ENCODE measurements around the gene GREB1. TPM values are rescaled to one million over a fixed set of nuclear protein-coding genes. Genes with fewer than 3 reads are reported as not detected.

Gene GREB1
- total and polyA plus RNA-seq, 2 donors (not counting 1 experiment from before 2014, with no cell fraction given): 0.04 to 0.39 TPM

- intact Hi-C loops (cut with micrococcal nuclease): no loop called here
- H3K9me3 Mint-ChIP-seq (ENCODE audit: insufficient read depth): peaks cover 2% of the 10 kb centered on the region
- H2AFZ ChIP-seq (ENCODE audit: insufficient read depth, low read depth, low read length, poor library complexity, severe bottlenecking): no peak overlapping the region
- peaks cover 13% of the 10 kb centered on the region for H3K27me3 Mint-ChIP-seq
- no peak overlapping the region for H3K4me2 ChIP-seq (replicated peaks; ENCODE audit: low read depth, low read length, poor library complexity, severe bottlenecking)
- ChIA-PET POLR2A (no interaction called here), CTCF (no interaction called here)
- H4K20me1 ChIP-seq (ENCODE audit: control insufficient read depth, insufficient read depth, low read length, poor library complexity, severe bottlenecking): no peaks in the 10 kb centered on the region
- H3K27ac ChIP-seq (ENCODE audit: low read length in 2 of 2): no peak overlapping the region
- no peak overlapping the region for H3K4me3 Mint-ChIP-seq
- H3K36me3 ChIP-seq (replicated peaks in 1 of 2; ENCODE audit: control extremely low read depth in 1 of 2, control insufficient read depth in 1 of 2, extremely low read depth in 1 of 2, insufficient read depth in 2 of 2, low read length in 1 of 2): no peaks in the 10 kb centered on the region
- 64% methylated on average over 4 of the region's 6 CpGs for WGBS (ENCODE audit: insufficient coverage)
- TF ChIP-seq CTCF (IDR thresholded peaks at IDR 0.05) (no peak), EZH2 (IDR thresholded peaks at IDR 0.05; ENCODE audit: borderline replicate concordance, insufficient read depth, low read depth, low read length, poor library complexity, severe bottlenecking) (no peak)
- DNase-seq (no peak), ATAC-seq (ENCODE audit: low read depth) (no peak)
- no peaks in the 10 kb centered on the region for H3K4me1 ChIP-seq (ENCODE audit: control insufficient read depth in 2 of 2, insufficient read depth in 2 of 2, low read length in 2 of 2)
- H3K4me3 ChIP-seq (ENCODE audit: control extremely low read depth in 1 of 5, extremely low read depth in 1 of 5, insufficient read depth in 1 of 5, low read depth in 2 of 5, low read length in 4 of 5): no peak overlapping the region
- H3K27ac Mint-ChIP-seq: no peak overlapping the region
- no peak overlapping the region for H3K9ac ChIP-seq (ENCODE audit: low read length)
- peaks cover 0 to 17% (median 3%) of the 10 kb centered on the region in 3 donors for H3K9me3 ChIP-seq (ENCODE audit: control extremely low read depth in 1 of 3, control insufficient read depth in 2 of 3, insufficient read depth in 1 of 3, low read length in 2 of 3)
- H3K79me2 ChIP-seq (ENCODE audit: control insufficient read depth, insufficient read depth, low read length): no peaks in the 10 kb centered on the region
- H3K27me3 ChIP-seq (replicated peaks in 1 of 4; ENCODE audit: control extremely low read depth in 1 of 4, control insufficient read depth in 3 of 4, insufficient read depth in 4 of 4, low read length in 3 of 4): no peaks in the 10 kb centered on the region
- H3K4me1 Mint-ChIP-seq: no peaks in the 10 kb centered on the region
These were observed 18.3 kb upstream of the GREB1 start for GRCh38 chr2:11515490-11515981.

GRCh38 chr2:11516984-11517648 is 16.7 kb upstream of the GREB1 start:
- ATAC-seq (ENCODE audit: low read depth) (no peak), DNase-seq (no peak)
- Mint-ChIP-seq H3K27me3 (peaks cover 10% of the 10 kb centered on the region), H3K27ac (no peak overlapping the region), H3K4me1 (no peaks in the 10 kb centered on the region), H3K9me3 (ENCODE audit: insufficient read depth) (peaks cover 4% of the 10 kb centered on the region), H3K4me3 (no peak overlapping the region)
- 91% methylated on average over 10 of the region's 10 CpGs for WGBS (ENCODE audit: insufficient coverage)
- H3K4me2 ChIP-seq (replicated peaks; ENCODE audit: low read depth, low read length, poor library complexity, severe bottlenecking): no peak overlapping the region
- ChIA-PET CTCF (no interaction called here), POLR2A (no interaction called here)
- H2AFZ ChIP-seq (ENCODE audit: insufficient read depth, low read depth, low read length, poor library complexity, severe bottlenecking): no peak overlapping the region
- no peak overlapping the region for H3K27ac ChIP-seq (ENCODE audit: low read length in 2 of 2)
- no peak for TF ChIP-seq EZH2 (IDR thresholded peaks at IDR 0.05; ENCODE audit: borderline replicate concordance, insufficient read depth, low read depth, low read length, poor library complexity, severe bottlenecking)
- no peak for TF ChIP-seq CTCF (IDR thresholded peaks at IDR 0.05)
- intact Hi-C loops (cut with micrococcal nuclease): no loop called here
- H3K27me3 ChIP-seq (replicated peaks in 1 of 4; ENCODE audit: control extremely low read depth in 1 of 4, control insufficient read depth in 3 of 4, insufficient read depth in 4 of 4, low read length in 3 of 4): no peaks in the 10 kb centered on the region
- H3K4me1 ChIP-seq (ENCODE audit: control insufficient read depth in 2 of 2, insufficient read depth in 2 of 2, low read length in 2 of 2): no peaks in the 10 kb centered on the region
- no peaks in the 10 kb centered on the region for H4K20me1 ChIP-seq (ENCODE audit: control insufficient read depth, insufficient read depth, low read length, poor library complexity, severe bottlenecking)
- no peak overlapping the region for H3K9ac ChIP-seq (ENCODE audit: low read length)
- peaks cover 0 to 22% (median 3%) of the 10 kb centered on the region in 3 donors for H3K9me3 ChIP-seq (ENCODE audit: control extremely low read depth in 1 of 3, control insufficient read depth in 2 of 3, insufficient read depth in 1 of 3, low read length in 2 of 3)
- H3K36me3 ChIP-seq (replicated peaks in 1 of 2; ENCODE audit: control extremely low read depth in 1 of 2, control insufficient read depth in 1 of 2, extremely low read depth in 1 of 2, insufficient read depth in 2 of 2, low read length in 1 of 2): no peaks in the 10 kb centered on the region
- H3K79me2 ChIP-seq (ENCODE audit: control insufficient read depth, insufficient read depth, low read length): no peaks in the 10 kb centered on the region
- no peak overlapping the region for H3K4me3 ChIP-seq (ENCODE audit: control extremely low read depth in 1 of 5, extremely low read depth in 1 of 5, insufficient read depth in 1 of 5, low read depth in 2 of 5, low read length in 4 of 5)

All from B cell (primary cell).